HG03066 (cell line): ENCODE data around the gene ASPN.

Experiments used
- ATAC-seq: cut with Tn5 transposase; IDR thresholded peaks from one replicate; pipeline ENCODE4 v1.9.1; 2021; ENCODE audit warnings: low read depth; ENCODE audit not compliant: unreplicated experiment

The ASPN gene

DNA sequence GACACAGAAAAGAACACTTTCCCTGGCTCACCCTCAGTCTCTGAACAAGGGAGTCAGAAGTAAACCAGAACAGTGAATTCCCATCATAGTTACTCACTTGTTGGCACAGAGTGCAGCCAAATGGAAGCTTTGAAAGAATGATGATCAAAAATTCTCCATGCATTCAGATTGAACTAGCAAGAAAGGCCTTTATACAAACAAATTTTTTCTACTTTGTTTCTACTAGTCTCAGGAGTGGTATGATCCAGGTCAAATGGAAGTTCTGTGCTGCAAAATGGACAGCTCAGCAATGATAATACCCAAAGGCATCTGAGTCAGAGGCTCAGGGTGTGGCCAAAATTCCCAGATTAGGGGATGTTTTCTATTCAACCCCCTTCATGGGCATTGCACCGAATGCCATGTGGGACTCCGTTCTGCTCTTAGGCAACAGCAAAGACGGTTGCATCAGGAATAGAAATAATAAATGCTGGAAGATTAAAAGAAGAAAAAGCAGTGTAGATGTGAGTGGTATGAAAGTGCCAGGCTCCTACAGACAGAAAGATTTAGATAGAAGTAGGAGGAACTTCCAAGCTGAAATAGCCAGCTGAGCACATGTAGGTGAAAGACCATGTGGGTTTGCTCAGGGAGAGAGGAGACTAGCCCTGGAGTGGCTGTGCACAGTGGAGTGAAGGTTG is 24.0 kb upstream of the ASPN start:
- ATAC-seq = no peak

DNA sequence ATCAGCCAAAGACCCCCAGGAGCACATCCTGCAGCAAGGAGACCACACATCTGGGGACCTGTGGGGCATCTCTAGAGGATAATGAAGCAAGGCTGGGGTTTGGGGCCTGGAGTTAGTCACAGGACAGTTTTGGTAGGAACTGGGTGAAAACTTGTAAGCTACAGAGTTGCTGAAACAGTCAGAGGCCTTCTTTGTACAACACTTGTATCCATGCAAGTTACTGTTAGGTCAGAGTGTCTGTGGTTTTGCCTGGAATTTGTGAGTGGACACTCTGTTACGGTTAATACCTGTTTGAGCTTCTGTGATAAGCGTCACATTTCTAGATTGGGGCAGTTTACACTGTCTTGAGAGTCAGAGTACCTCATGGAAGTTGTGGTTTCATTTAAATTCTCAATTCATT is 22.6 kb upstream of the ASPN start:
- no peak for ATAC-seq

DNA sequence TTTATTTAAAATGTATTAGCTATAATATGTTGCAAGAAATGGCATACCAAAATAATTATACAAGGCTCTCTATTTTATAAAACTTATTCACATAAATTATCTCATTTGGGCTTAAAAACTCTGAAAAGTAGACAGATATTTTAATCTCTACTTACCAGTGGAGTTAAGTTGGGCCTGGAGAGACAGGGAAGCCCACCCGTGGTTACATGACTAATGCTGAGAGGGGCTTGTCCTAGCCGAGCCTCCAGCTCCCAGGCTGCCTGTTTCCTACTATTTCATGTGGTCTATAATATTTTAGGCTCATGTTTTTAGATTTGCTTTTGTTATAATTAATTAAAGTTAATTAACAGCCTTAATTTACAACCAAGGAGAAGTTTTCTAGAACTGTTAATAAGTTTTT is 20.9 kb upstream of the ASPN start:
- no peak for ATAC-seq

DNA sequence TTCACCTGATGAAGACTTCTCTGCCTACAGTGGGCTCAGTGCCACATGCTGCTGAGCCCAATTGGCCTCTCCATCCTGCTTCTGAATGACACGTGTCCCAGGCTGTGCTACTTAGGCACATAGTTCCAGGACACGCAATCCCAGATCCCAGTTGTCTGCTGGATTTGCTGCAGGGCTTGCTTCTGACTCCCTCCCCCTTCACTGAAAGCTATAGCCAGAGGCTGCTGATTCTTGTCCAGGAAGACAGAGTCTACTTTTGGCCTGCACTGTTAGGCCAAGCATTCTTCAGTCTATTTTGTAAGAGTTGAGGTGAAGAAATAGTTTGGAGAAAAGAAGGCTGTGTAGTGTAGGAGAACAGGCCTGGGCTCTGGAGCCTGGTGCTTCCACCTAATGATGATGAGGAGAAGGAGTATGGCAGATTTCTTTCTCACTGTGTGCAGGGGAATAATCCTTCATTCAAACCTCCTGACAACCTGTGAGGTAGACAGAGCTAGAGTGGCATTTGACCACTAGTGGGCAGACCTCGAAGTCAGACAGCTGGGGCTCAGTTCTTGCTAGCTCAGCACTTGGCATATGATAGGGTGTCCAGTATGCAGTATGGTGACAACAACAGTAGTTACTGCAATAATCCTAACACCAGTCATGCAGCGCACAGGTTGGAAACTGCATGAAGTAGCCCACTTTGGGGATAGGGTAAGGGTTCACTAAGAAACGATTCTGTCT is 19.5 kb upstream of the ASPN start:
- ATAC-seq = no peak

DNA sequence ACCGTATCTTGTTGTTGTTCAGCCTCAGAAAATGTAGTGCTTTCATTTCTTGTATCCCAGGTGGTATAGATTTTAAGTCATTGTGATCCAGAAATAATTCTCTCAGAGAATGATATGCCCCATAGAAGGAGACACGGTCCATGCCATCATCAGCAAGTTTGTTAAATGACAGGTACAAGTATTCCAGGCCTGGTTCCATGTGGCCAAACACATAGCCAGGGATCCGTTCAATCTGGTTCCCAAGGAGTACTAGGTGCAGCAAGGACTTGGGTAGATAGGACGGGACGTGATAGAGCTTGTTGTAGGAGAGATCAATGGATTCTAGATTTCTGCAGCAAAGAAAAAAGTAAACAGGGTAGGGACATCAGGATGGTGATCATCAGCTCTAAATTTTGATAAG is 18.4 kb upstream of the ASPN start:
- ATAC-seq = no peak

DNA sequence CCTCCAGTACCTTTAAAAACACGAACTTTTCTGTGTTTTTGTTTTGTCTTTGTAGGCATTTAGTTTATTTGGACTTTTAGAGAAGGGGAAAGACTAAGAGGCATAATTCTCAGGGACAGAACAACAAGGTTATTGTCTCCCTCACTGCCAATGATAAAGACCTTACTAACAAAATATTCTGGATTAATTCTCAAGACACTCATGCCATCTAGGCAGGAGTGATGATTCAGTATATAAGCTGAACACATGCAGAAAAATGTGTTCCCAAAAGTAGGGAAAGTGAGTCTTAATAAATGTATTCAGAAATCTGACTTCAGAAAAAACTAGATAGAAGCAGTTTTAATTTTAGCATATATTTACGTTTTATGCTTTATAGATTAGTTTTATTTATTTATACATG is 17.4 kb upstream of the ASPN start:
- ATAC-seq = no peak

DNA sequence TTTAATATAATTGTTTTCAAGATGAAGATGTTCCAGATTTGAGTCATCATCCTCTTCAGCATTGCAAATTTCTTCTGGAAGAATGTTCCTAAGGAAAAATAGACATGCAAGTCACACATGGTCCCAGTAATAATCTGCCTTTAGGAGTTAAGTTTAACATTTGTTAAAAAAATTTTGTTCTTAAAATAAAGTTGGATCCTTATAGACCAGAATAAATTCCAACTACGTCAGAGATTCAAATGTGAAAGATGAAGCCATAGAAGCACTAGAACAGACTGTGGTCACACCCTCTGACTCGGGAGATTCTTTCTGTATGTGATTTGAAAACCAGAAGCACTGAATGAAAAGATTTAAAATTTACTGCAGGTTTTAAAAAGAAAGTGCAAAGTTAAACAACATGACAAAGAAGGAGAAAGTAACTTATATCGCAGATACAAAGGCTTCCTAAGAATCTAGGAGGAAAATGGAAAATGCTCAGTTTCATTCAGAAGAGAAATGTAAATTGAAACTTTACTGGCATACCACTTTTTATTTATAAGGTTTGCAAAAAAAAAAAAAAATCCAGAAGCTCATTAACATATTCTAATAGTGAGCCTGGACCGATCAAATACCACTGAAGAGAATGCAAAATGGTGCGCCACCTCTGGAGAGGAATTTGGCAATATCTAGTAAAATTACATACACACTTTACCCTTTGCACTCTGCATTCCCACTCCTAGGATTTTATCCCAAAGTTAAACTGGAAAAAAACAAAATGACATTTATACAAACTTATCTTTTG is 14.3 kb upstream of the ASPN start:
- ATAC-seq = no peak

DNA sequence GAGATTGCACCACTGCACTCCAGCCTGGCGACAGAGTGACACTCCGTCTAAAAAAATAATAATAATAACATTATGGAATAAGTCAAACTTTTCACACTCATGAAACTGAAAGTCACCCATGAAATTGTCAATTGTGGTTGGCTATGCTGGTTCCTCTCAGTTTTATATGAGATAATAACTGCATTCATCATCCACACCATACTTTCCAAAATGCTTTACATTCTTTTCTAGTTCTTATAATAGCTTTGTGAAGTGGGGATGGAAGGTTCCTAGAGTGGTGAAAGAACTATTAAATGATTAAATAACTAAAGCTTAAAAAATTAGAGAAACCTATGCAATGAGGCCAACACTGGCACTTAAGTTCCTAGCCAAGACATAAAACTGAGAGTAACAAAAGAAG is 12.6 kb upstream of the ASPN start:
- no peak for ATAC-seq

DNA sequence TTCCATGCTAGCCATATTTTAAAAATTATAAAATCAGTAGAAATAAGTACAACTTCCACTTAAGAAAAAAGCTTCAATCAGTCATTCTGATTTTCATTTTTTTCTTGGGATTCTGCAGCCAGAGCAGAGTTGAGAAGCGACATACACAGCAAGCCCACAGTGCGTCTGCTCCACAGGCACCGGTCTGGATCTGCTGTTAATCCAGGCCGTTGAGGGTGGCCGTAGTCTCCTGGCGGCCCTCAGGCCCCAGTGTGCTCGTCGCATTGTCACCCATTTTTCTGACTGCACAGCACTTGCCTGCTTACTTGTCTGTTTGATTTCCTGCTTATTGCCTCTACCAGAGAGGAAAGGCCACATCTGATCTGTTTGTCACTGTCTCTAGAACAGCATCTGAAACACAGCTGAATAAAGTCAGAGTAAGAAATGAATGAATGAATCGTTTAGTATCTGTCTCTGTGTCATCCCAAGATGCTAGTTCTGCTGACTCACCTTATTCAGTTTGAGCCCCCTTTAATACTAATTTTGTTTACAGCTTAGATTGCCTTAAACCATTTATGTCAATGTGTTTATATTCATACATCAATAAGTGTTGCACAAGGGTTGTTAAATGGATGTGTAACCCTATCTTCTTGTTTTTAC is 11.6 kb upstream of the ASPN start:
- no peak for ATAC-seq

DNA sequence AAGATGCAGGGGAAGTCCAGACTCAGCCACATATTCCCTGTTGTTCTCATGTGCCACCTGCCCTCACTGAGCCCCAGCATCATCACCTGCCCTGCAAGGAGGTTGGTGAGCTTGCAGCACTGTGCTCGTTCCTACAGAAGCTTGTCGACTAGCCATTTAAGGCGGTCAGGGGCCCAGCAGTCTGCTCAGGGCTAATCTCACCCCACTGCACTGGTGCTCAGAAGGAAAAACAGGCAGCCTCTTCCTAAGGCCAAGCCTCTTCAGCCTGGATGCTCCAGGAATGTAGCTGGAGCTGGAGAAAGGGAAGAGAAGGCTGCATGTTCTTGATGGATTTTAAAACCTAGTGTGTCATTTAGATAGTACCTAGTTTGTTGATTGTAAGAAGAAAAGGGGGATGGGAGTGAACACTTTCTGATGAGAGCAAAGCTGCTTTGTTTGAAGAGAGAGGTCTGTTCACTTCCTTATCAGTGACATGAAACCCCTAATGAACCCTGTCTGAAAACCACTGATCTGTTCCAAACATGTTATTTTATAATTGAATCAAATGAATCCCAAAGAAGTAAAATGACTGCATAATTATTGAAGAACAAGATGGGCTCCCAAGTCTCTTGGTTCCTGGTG is 10.6 kb upstream of the ASPN start:
- no peak for ATAC-seq

DNA sequence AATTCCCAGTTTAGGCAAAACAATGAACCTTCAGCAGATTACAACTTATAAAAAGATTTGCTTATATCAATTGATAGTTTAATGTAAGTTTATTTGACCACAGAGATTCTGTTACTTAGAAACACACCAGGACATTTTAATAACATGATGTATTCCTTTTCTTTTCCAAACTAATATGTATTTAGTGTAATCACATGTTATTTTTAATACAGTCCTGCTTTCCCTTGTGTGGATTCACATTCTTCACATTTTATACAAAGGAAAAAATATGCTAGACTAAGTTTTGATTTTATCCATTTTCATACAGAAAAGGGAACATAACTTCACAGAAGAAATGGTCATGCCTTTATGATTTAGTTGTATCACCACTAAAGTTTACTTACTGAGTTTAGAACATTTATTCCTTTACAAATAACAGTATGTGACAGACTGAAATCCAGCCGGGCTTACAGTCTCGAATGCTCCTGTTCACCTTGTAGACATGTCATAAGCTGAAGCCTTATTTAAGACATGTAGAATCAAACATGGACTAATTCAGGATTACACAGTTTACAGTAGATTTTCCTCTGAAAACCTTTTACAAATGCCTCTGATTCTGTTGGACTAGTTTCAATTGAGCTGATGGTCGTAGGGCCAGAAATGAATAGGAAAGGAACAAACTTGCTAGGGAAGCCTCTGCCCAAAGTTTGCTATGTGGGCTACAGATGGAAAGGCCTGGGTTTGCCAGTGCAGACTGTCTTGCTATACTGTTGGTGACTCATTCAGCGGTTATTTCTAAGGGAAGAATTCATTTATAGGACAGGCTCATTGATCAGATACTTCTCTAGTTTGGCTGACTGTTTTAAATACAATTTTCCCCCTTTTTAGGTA is 6.6 kb upstream of the ASPN start:
- ATAC-seq = no peak

DNA sequence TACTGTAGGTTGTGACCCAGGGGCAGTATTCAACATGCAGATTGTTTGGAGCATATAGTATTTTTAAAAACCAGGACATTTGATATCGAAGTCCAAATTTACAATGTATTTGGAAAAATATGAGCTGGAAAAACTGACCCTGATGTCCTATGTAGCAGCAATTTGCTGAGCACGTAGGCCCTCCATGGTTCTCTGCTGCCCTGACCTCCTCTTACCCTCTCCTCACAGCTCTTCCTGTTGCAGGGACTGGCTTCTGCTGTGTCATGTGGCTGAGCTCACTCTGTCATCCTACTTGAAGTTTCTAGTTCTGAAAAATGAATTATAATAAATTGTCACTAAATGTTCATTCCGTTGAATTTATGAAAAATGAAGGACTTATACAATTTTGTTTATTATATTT is 4.1 kb upstream of the ASPN start:
- ATAC-seq = no peak

DNA sequence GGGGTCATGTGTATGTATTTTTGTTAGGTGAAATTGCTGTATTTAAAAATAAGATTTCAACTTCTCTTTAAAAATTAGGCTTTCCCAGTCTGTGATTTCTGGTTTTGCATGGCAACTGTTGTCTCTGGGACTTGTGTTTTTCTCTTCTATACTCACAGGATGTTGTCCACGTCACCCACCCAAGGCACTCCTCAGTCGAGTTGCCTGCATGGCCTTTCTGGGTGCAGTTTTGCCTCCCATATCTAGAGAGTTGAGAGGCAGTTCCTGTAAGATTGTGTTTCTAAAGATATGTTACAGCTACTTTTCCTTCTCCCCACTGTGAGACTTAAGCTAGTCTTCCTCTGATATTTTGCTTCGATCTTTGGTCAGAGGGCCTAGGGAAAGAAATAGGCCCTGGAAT is 2.3 kb upstream of the ASPN start:
- ATAC-seq = no peak

DNA sequence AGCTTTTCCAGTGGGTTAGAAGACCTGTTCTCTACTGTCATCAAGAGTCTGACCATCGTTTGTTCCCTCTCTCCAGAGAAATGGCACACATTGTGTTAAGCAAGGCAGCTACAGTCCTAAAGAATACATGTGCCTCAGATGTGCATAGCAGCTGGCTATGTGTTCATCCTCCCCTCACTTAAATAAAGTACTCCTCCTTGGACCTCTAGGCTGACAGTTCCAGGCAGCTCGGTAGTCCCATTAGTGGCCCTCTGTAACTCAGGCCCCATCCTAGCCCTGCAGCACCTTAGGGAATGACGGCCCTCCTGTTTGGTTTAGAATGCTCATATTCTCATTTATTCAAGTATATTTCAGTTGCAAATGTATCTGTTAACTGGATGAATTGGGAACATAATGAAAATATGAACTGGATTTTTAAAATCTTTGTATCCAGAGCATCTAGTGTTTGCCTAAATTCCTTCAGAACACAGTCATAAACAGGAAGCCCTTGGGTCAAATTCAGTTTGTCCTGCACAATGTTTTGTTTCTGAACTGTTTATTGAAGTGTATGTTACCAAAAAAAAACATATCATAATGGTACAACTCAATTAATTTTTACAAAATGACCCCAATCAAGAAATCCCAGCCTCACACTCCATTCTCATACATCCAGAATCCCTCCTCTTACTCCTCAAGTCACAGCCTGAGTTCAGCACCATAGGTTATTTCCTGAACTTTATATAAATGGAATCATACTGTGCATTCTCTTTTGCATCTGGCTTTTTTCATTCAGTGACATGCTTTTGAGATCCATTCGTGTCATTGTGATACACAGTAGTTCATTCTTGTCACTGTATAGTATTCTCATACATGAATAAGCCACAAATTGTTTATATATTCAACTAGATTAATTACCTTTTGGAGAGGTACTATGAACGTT is 1.6 kb upstream of the ASPN start:
- no peak for ATAC-seq

DNA sequence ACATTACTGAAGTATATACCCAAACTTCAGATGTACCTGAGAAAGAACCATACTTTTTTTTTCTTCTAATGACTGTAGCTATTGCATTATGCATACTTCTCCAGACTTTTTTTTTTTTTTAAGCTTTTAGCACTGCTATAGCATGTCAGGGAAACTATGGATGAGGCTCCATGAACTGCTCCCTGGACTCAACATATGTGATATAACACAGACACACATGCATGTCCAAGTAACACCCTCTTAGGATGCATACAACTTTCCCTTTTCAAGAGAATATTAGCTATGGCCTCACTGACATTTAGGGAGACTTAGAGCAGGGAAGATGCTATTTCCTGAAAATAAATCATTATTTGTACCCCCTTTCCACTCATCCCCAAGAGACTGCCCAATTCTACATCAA is 499 bp upstream of the ASPN start:
- ATAC-seq = no peak

DNA sequence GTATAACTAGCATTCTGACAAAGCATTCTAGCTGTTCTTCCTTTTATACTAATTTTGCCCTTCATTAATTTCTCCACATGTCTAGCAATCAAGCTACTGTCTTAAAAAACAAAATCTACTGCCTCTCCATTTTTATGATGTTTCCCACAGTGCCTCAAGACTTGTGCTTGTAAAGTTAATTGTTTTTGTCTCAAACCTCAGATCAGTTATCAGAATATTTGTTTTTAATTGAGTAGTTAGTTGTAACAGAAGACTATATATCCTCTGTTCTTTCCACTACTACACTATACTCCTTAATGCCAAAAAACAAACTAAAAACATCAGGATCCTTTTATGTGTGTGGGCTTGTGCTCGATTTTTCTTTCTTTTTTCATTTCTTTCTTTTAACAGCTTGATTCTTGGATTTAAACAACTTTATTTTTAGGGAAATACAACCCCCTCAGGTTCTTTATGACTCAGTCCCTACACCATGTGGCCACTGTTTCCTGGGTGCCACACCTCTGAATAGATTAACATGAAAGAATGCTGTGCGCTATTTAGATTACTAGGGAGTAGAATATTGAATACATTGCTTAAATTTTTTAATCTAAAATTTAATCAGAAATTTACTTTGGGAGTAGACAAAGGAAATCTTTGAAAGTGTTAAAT is 1.2 kb downstream of the ASPN start:
- ATAC-seq = no peak

DNA sequence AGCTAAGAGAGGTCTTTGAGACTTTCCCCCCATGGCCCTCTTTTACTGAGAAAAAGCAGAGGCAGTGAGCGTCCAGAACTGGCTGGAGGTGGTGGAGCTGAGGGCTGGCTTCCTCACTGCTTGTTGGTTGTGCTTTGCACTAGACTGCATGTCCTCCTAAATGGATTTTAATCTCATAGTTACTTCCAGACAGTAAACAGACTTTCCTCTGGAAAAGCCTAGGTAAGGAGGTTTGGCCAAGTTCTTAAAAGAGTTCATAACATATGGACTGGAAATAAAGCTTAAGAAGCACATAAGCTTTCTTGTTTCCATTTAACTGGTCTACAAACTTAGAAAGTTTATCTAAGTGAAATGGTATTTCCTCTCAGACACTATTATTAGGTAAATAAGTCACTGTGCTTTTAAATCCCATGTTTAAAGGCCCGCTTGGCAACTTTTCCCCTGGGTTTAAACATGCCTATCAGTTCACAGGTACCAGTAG is 2.0 kb downstream of the ASPN start:
- no peak for ATAC-seq

DNA sequence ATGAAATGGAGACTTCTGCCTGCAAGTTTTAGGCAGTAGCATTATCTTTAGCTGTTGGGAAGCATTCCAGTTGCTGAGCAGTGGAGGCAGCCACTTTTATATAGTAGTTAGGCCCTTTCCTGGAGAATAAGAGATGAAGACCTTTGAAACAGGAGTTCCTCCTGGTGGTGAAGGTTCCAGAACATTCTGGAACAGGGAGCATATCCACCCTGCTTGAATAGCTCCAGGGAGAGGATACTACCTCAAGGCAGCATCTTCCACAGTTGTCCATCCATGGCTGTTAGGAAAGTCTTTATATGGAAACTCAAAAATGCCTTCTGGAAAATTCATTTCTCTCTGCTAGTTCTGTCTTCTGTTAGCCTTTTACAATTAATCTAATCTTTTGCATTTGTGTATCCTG is 3.0 kb downstream of the ASPN start:
- ATAC-seq = no peak
